Cerebellar nuclear complex (tissue), 1 donor: Measurements from ENCODE around the gene C1QTNF2.
A peak's percentile ranks its signal among the peaks of the same experiment; 100 is the strongest.

Source experiments
- DNase-seq, 2 experiments: peaks; one replicate each; lab custom pipeline; 2025; lab: John Stamatoyannopoulos, UW

C1QTNF2 gene

GRCh38 chr5:160369990-160370712, at the start of gene C1QTNF2:
C1QTNF2 (minus strand) TSS chr5:160370626; CDS start chr5:160355011, 15,615 bp downstream.
- DNase-seq = no peak

- no peak for DNase-seq
These were observed 49.8 kb upstream of the C1QTNF2 start for GRCh38 chr5:160420331-160420610.

DNA sequence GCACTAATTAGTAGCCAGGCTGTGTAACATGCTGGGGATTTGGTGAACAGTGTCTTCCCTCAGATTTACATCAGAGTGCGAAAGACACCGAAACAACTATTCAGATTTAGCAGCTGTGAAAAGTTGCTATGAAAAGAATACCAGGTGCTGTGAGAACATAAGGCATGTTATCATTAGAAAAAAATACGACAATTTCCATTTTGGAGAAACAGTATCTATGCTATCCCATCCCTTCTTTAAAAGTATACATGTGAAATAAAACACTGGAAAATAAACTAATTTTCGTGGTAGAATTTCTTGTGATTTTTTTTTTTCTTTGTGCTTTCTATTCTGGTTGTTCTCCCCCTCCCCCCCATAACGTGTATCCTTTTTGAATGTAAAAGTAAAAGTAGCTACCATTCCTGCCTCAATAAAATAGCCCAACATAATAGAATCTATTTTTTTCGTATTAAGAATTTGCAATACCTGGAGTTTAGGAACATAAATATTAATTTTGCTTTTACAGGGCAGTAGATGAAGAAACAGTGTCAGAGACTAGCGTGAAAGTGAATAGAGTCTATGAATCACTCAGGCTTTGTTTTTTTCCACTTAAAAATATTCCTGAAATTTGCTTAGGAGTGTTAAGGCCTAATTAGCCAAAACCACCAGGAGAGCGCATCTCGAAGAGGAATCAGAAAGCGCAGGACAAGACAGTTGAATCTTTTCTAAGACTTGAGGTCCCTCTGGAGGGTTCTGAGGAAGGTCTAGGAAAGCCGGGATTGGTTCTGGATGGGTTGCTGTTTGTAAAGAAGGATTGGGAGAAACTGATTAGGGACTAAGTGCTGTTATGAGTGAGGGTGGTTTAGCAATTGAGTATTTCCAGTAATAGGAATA, 49.3 kb upstream of the C1QTNF2 start:
- no peak for DNase-seq

DNA sequence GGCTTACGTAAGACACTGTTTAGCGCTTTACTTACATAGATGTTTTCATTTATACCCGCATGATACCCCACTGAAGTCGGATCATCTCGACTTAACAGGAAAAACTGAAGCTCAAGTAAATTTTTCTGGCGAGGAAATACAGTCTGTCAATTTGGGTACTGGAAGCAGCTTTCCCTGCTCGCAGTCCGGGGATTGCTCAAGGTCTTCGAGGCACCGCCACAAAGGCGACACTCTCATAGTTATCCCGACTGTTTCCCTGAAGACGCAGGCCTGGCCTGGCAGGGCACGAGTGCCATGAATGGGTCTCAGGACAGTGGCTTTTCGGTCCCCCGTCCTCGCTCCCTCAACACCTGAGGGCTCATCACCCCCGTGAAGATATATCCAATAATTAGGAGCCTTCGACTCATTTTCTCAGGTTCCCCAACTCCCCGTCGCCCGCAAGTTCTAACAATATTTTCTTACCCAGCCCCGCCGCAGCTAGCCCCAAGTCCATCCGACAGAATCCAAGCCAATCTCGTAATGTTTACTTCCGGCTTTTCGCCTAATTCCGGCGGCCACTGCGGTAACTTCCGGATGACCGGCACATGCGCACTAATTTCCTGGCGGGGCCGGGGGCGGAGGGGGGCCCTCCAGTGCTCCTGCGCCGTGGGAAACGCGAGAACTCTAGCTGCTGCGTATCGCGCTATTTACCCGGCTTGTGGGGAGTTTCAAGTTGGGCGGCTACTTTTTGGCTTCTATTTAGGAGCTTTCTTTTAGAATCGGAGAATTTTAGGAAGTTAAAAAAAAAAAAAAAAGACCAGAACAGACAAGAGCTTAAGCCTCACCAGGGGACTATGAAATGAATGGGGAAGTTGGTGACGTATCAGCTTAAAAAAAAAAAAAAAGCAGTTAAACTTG, 48.4 kb upstream of the C1QTNF2 start, which contains the start of gene SLU7:
TSS of gene SLU7 (minus strand) at position 521 of the 897 bp plus-strand sequence. CDS start 3,787 bp downstream, outside the sequence.
- DNase-seq = peak in 1 of 2 experiments; percentile 85

GRCh38 chr5:160399402-160400353, 29.3 kb upstream of the C1QTNF2 start, which contains the start of gene FAM200C:
FAM200C (minus strand) TSS chr5:160400054; CDS start chr5:160395490, 4,564 bp downstream.
- peak in 1 of 2 experiments; percentile 80 for DNase-seq

- DNase-seq = no peak
These were observed 28.4 kb upstream of the C1QTNF2 start for GRCh38 chr5:160398806-160399205.

GRCh38 chr5:160397492-160397891, 27.1 kb upstream of the C1QTNF2 start:
- DNase-seq = no peak

DNA sequence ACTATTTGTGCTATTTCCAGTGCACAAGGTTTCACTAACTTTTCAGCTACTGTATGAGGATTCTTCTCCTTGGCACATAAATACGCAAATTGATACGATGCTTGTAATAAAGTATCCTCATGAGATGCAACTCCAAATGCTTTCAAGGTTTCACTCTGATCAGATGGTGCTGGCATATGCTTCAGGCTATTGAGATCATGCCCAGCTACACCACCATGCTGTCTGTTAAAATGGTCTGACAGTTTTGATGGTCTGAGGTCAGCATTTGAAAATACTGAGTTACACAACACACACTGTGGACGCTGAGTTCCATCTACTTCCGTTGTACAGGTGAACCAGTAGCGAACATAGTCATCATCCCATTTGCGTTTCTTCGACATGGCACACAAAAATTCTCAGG, 24.7 kb upstream of the C1QTNF2 start:
- DNase-seq = no peak

- peak in 1 of 2 experiments; percentile 34 for DNase-seq
These were observed 20.6 kb upstream of the C1QTNF2 start for GRCh38 chr5:160390787-160391696.

GRCh38 chr5:160387445-160387844, 17.0 kb upstream of the C1QTNF2 start:
- DNase-seq = no peak

- DNase-seq = no peak
These were observed 15.1 kb upstream of the C1QTNF2 start for GRCh38 chr5:160385496-160385895.

DNA sequence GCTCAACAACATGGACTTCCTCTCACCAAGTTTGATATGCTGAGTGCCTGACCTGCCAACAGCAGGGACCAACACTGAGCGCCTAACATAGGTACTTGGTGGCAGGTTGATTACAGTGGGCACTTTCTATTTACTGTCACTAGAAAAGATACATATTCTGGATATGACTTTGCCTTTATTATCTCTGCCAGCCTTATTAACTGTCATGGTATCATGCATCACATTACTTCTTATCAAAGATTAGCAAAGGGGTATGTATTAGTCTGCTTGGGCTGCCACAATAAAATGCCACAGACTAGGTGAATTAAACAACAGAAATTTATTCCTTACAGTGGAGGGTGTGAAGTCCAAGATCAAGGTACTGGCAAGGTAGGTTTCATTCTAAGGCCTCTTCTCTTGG, 14.3 kb upstream of the C1QTNF2 start:
- no peak for DNase-seq

- DNase-seq = no peak
These were observed 11.9 kb upstream of the C1QTNF2 start for GRCh38 chr5:160382346-160382745.

DNA sequence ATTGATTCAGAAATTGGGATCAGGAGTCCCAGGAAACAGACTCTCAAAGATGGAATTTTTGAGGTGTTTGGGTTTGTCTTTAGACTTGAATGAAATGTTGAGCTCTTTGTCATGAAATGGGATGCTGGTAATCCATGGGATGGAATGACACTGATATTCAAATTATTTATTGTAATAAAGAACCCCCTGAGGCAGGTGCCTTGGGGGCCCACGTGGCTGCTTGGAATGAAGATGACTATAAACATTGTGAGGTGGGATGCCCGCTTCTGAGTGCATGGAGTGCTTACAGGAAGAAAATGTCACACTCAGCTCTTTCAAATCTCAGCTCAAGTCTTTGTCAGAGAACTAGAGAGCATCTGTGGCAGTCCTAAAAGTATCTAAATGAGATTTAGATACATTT, 9.6 kb upstream of the C1QTNF2 start:
- no peak for DNase-seq

- no peak for DNase-seq
These were observed 9.1 kb upstream of the C1QTNF2 start for GRCh38 chr5:160379511-160379910.

GRCh38 chr5:160378330-160378729, 7.9 kb upstream of the C1QTNF2 start:
- no peak for DNase-seq

GRCh38 chr5:160377651-160378050, 7.2 kb upstream of the C1QTNF2 start:
- DNase-seq = no peak

DNA sequence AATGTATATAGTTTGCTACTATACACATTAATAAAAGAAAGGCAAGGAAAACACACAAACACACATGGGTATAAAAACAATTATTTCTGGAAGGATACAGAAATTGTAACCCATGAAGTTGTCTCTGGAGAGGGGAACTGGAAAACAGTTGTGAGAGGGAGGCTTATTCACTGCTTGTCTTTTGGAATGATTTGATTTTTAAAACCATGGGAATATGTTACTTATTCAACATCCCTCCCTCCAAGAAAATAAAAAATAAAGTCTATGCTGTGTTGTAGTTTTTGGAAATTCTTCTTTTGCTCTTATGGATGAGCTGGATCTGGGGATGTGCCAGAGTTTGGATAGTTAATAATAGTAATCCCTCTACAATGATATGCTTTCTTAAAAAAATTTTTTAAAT, 6.0 kb upstream of the C1QTNF2 start:
- no peak for DNase-seq

- no peak for DNase-seq
These were observed 5.3 kb upstream of the C1QTNF2 start for GRCh38 chr5:160375701-160376100.

DNA sequence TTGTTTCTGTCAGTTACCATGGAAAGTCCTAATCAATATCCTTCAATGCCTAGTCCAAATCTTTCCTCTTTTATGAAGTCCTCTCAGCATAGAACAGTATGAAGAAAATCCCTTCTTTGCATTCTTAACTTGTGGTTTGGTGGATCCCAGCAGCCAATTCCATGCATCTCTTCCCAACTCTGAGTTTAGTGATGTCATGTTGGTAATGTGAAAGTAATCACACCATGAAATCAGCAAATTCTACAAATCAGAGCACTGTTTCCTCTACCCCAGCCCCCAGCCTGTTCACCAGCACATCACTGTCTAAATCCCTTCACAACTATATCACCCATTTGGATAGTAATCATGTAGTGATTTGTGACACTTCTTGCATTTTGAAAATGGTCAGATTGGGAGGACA, 4.7 kb upstream of the C1QTNF2 start:
- DNase-seq = no peak
